ENCODE results near the gene SHROOM3.

The SHROOM3 gene

GRCh38 chr4:76654084-76654483 lies 219.1 kb downstream of the SHROOM3 start:
- no peaks in the 10 kb centered on the region for H3K36me3 ChIP-seq (ENCODE audit: control insufficient read depth, insufficient read depth, low read length)
- H3K9me3 ChIP-seq (ENCODE audit: control insufficient read depth, insufficient read depth, low read length) = no peaks in the 10 kb centered on the region
- H3K27ac ChIP-seq (ENCODE audit: low read length) = no peak overlapping the region
- no peaks in the 10 kb centered on the region for H3K4me1 ChIP-seq (ENCODE audit: control insufficient read depth, insufficient read depth, low read length)
- no peak for DNase-seq (ENCODE audit: low read depth, low spot score)
- no peak overlapping the region for H3K4me3 ChIP-seq (ENCODE audit: low read length)
- no peaks in the 10 kb centered on the region for H3K27me3 ChIP-seq (ENCODE audit: control insufficient read depth, insufficient read depth, low read length)
- 100% methylated on average over 3 of the region's 6 CpGs for WGBS (ENCODE audit: insufficient coverage, insufficient read length)

- H3K36me3 ChIP-seq (ENCODE audit: control insufficient read depth, insufficient read depth, low read length) = no peaks in the 10 kb centered on the region
- H3K9me3 ChIP-seq (ENCODE audit: control insufficient read depth, insufficient read depth, low read length) = no peaks in the 10 kb centered on the region
- H3K27ac ChIP-seq (ENCODE audit: low read length) = no peak overlapping the region
- no peak for DNase-seq (ENCODE audit: low read depth, low spot score)
- H3K4me3 ChIP-seq (ENCODE audit: low read length) = no peak overlapping the region
- no peaks in the 10 kb centered on the region for H3K27me3 ChIP-seq (ENCODE audit: control insufficient read depth, insufficient read depth, low read length)
- H3K4me1 ChIP-seq (ENCODE audit: control insufficient read depth, insufficient read depth, low read length) = no peaks in the 10 kb centered on the region
These were observed 219.8 kb downstream of the SHROOM3 start for GRCh38 chr4:76654791-76655190.

DNA sequence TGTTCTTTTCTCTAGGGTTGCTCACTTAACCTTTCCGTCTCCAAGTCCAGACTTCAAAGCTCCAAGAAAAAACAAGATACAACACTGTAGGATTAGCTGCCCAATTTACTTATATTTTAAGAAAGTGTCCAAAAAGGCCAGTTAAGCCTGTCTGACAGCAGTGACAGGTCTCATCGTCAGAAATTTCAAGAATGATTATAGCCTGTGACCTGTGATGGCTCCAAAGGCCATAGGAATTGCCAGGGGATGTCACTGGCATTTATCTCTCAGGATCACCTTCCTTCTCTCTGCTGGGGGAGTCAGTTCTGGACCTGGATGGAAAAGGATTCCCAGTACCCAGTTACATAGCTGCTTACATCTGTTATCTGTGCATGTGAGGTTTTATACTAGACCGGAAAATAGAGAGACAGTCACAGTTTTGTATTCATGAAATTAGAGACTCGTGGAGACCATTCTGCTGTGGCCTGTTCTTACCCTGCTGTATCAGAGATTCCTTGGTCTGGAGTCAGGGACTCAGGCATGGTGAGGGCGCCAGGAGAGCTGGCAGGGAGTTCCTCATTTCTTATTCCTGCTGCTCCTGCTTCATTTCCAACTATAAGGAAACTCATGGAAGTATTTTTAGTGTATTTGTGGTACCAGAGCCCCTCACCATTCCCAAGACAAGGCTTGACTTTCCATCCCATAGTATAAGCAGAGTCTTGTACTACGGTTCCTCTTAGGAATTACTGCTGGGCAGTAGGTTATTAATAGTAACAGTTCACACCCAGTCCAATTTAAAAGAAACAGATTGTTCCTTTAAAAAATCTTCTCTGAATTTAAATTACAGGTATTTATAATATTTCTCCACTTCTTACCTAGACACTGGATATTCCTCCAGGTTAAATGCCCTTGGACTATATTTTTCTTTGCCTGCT lies 220.8 kb downstream of the SHROOM3 start:
- DNase-seq (ENCODE audit: low read depth, low spot score) = no peak
- H3K9me3 ChIP-seq (ENCODE audit: control insufficient read depth, insufficient read depth, low read length) = no peaks in the 10 kb centered on the region
- no peaks in the 10 kb centered on the region for H3K36me3 ChIP-seq (ENCODE audit: control insufficient read depth, insufficient read depth, low read length)
- H3K4me3 ChIP-seq (ENCODE audit: low read length) = no peak overlapping the region
- no peaks in the 10 kb centered on the region for H3K4me1 ChIP-seq (ENCODE audit: control insufficient read depth, insufficient read depth, low read length)
- H3K27me3 ChIP-seq (ENCODE audit: control insufficient read depth, insufficient read depth, low read length) = no peaks in the 10 kb centered on the region; the same call in 1 of the 2 replicates
- no CpG with 5 or more reads among the region's 6 CpGs for WGBS (ENCODE audit: insufficient coverage, insufficient read length)
- no peak overlapping the region for H3K27ac ChIP-seq (ENCODE audit: low read length)

- Histone ChIP-seq H3K4me3 (ENCODE audit: low read length) (no peak overlapping the region), H3K4me1 (ENCODE audit: control insufficient read depth, insufficient read depth, low read length) (no peaks in the 10 kb centered on the region), H3K27ac (ENCODE audit: low read length) (no peak overlapping the region), H3K9me3 (ENCODE audit: control insufficient read depth, insufficient read depth, low read length) (no peaks in the 10 kb centered on the region), H3K27me3 (ENCODE audit: control insufficient read depth, insufficient read depth, low read length) (no peaks in the 10 kb centered on the region; the same call in 1 of the 2 replicates), H3K36me3 (ENCODE audit: control insufficient read depth, insufficient read depth, low read length) (no peaks in the 10 kb centered on the region)
- DNase-seq (ENCODE audit: low read depth, low spot score) = no peak
- no CpG with 5 or more reads among the region's 2 CpGs for WGBS (ENCODE audit: insufficient coverage, insufficient read length)
These were observed 222.4 kb downstream of the SHROOM3 start for GRCh38 chr4:76657443-76657842.

- DNase-seq (ENCODE audit: low read depth, low spot score) = no peak
- H3K4me1 ChIP-seq (ENCODE audit: control insufficient read depth, insufficient read depth, low read length) = no peaks in the 10 kb centered on the region
- H3K9me3 ChIP-seq (ENCODE audit: control insufficient read depth, insufficient read depth, low read length) = no peaks in the 10 kb centered on the region
- no peak overlapping the region for H3K27ac ChIP-seq (ENCODE audit: low read length)
- no peaks in the 10 kb centered on the region; the same call in 1 of the 2 replicates for H3K27me3 ChIP-seq (ENCODE audit: control insufficient read depth, insufficient read depth, low read length)
- no CpG with 5 or more reads among the region's 3 CpGs for WGBS (ENCODE audit: insufficient coverage, insufficient read length)
- H3K4me3 ChIP-seq (ENCODE audit: low read length) = no peak overlapping the region
- no peaks in the 10 kb centered on the region for H3K36me3 ChIP-seq (ENCODE audit: control insufficient read depth, insufficient read depth, low read length)
These were observed 223.4 kb downstream of the SHROOM3 start for GRCh38 chr4:76658231-76659102.

DNA sequence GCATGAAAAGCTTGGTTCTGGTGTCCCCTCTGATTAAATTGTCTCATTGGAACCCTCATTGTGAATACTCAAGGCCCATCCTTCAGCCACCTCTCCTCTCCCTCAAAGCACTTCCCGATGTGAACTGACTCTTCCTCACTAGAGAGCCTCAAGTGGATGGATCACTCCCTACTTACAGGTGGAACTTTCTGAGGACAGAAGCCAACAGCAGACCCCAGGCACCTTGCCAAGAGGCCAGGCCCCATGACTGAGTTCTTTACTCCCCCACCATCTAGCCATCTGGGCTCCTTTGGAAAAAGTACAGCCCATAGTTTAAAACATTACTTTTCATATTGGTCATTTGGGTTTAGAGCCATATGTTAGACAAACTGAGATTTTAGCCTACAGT lies 224.1 kb downstream of the SHROOM3 start:
- H3K4me3 ChIP-seq (ENCODE audit: low read length) = no peak overlapping the region
- no peak overlapping the region for H3K27ac ChIP-seq (ENCODE audit: low read length)
- no CpG with 5 or more reads among the region's 1 CpG for whole genome bisulfite sequencing (ENCODE audit: insufficient coverage, insufficient read length)

DNA sequence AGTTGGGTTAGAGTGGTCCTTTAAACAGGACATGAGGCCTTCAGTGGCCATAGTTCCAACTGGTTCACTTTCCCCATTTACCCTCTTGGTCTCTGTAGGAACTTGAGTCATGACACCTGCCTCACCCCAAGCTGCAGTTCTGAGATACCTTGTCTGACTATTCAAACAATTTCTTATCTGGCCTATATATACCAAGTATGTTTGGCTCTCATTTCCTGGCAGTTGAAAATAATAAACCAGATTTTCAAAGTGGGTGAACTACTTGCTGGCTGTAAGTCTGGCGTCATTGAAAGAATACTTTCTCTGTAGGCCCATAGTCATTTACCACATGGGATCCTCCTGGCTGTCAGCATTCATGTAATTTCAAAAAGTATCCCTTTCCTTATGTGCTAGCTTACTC lies 228.8 kb downstream of the SHROOM3 start:
- Histone ChIP-seq H3K27me3 (ENCODE audit: control insufficient read depth, insufficient read depth, low read length) (no peaks in the 10 kb centered on the region; the same call in 1 of the 2 replicates), H3K9me3 (ENCODE audit: control insufficient read depth, insufficient read depth, low read length) (no peaks in the 10 kb centered on the region), H3K4me1 (ENCODE audit: control insufficient read depth, insufficient read depth, low read length) (no peaks in the 10 kb centered on the region), H3K27ac (ENCODE audit: low read length) (no peak overlapping the region), H3K4me3 (ENCODE audit: low read length) (no peak overlapping the region), H3K36me3 (ENCODE audit: control insufficient read depth, insufficient read depth, low read length) (no peaks in the 10 kb centered on the region)
- WGBS (ENCODE audit: insufficient coverage, insufficient read length) = no CpG with 5 or more reads among the region's 1 CpG
- no peak for DNase-seq (ENCODE audit: low read depth, low spot score)

More for the DNA sequence above, 224.1 kb downstream of the SHROOM3 start:
- Histone ChIP-seq H3K4me1 (ENCODE audit: control insufficient read depth, insufficient read depth, low read length) (no peaks in the 10 kb centered on the region), H3K27me3 (ENCODE audit: control insufficient read depth, insufficient read depth, low read length) (no peaks in the 10 kb centered on the region; the same call in 1 of the 2 replicates), H3K9me3 (ENCODE audit: control insufficient read depth, insufficient read depth, low read length) (no peaks in the 10 kb centered on the region), H3K36me3 (ENCODE audit: control insufficient read depth, insufficient read depth, low read length) (no peaks in the 10 kb centered on the region)
- DNase-seq (ENCODE audit: low read depth, low spot score) = no peak

GRCh38 chr4:76665153-76665552 lies 230.1 kb downstream of the SHROOM3 start:
- H3K4me1 ChIP-seq (ENCODE audit: control insufficient read depth, insufficient read depth, low read length) = no peaks in the 10 kb centered on the region
- H3K4me3 ChIP-seq (ENCODE audit: low read length) = no peak overlapping the region
- H3K9me3 ChIP-seq (ENCODE audit: control insufficient read depth, insufficient read depth, low read length) = no peaks in the 10 kb centered on the region
- no peaks in the 10 kb centered on the region for H3K36me3 ChIP-seq (ENCODE audit: control insufficient read depth, insufficient read depth, low read length)
- no peaks in the 10 kb centered on the region; the same call in 1 of the 2 replicates for H3K27me3 ChIP-seq (ENCODE audit: control insufficient read depth, insufficient read depth, low read length)
- no peak overlapping the region for H3K27ac ChIP-seq (ENCODE audit: low read length)
- no peak for DNase-seq (ENCODE audit: low read depth, low spot score)

DNA sequence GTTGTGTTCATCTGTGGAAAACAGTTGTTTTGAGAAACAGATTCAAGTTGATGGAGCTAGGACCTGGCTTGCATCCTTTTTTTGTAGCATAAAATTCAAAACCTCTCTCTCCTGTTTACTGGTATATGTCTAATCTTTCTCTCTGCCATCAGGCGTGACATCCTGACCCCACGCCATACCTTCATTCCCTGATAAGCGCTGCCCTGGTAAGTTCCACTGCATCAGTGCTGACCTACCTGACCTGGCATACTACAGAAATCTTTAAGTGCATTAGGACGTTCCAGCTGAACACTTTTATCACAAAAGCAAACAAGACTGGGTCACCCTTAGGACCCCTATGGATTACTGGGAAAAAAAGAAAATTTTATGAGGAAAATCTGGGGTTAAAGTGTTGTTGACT lies 230.7 kb downstream of the SHROOM3 start:
- Histone ChIP-seq H3K36me3 (ENCODE audit: control insufficient read depth, insufficient read depth, low read length) (no peaks in the 10 kb centered on the region), H3K4me3 (ENCODE audit: low read length) (no peak overlapping the region), H3K27ac (ENCODE audit: low read length) (no peak overlapping the region), H3K4me1 (ENCODE audit: control insufficient read depth, insufficient read depth, low read length) (no peaks in the 10 kb centered on the region), H3K9me3 (ENCODE audit: control insufficient read depth, insufficient read depth, low read length) (no peaks in the 10 kb centered on the region), H3K27me3 (ENCODE audit: control insufficient read depth, insufficient read depth, low read length) (no peaks in the 10 kb centered on the region; the same call in 1 of the 2 replicates)
- WGBS (ENCODE audit: insufficient coverage, insufficient read length) = no CpG with 5 or more reads among the region's 4 CpGs
- no peak for DNase-seq (ENCODE audit: low read depth, low spot score)

DNA sequence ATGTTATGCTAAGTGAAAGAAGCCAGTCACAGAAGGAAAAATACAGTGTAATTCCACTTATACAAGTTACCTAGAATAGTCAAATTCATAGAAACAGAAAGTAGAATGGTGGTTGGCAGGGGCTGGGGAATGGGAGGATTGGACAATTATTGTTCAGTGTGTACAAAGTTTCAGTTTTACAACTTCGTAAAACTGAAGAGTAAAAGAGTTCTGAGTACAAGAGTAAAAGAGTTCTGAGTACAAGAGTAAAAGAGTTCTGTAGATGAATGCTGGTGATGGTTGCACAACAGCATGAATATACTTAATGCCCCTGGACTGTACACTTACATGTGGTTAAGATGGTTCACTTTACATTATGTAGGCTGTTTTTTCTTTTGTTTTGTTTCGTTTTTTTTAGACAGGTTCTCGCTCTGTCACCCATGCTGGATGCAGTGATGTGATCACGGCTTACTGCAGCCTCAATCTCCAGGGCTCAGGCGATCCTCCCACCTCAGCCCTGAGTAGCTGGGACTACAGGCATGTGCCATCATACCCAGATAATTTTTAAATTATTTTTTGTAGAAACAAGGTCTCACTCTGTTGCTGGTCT lies 232.0 kb downstream of the SHROOM3 start:
- no CpG with 5 or more reads among the region's 5 CpGs for WGBS (ENCODE audit: insufficient coverage, insufficient read length)
- Histone ChIP-seq H3K27ac (ENCODE audit: low read length) (no peak overlapping the region), H3K27me3 (ENCODE audit: control insufficient read depth, insufficient read depth, low read length) (no peaks in the 10 kb centered on the region), H3K4me3 (ENCODE audit: low read length) (no peak overlapping the region), H3K9me3 (ENCODE audit: control insufficient read depth, insufficient read depth, low read length) (no peaks in the 10 kb centered on the region), H3K4me1 (ENCODE audit: control insufficient read depth, insufficient read depth, low read length) (no peaks in the 10 kb centered on the region), H3K36me3 (ENCODE audit: control insufficient read depth, insufficient read depth, low read length) (no peaks in the 10 kb centered on the region)
- DNase-seq (ENCODE audit: low read depth, low spot score) = no peak
